ENCODE results near the gene EGFL8.

DNA sequence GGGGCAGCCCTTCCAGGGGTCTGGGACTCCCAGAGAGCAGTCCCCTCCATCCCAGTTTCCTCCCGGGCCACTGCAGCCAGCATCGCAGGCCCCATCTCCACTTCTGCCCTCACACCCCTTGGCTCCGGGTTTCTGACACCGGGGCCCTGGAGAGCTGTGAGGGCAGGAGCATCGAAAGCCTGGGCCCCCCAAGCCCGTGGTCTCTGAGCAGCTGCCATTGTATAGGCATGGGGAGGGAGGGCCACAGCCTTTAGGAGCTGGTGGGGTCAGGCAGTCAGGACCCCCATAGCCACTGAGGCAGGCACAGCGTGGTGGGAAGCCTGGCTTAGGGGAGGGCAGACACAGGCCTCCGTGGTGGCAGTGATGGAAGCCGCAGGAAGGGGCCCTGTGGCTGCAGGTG lies 37.8 kb downstream of the EGFL8 start:
- TF ChIP-seq, protein P1, sequence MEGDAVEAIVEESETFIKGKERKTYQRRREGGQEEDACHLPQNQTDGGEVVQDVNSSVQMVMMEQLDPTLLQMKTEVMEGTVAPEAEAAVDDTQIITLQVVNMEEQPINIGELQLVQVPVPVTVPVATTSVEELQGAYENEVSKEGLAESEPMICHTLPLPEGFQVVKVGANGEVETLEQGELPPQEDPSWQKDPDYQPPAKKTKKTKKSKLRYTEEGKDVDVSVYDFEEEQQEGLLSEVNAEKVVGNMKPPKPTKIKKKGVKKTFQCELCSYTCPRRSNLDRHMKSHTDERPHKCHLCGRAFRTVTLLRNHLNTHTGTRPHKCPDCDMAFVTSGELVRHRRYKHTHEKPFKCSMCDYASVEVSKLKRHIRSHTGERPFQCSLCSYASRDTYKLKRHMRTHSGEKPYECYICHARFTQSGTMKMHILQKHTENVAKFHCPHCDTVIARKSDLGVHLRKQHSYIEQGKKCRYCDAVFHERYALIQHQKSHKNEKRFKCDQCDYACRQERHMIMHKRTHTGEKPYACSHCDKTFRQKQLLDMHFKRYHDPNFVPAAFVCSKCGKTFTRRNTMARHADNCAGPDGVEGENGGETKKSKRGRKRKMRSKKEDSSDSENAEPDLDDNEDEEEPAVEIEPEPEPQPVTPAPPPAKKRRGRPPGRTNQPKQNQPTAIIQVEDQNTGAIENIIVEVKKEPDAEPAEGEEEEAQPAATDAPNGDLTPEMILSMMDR (IDR thresholded peaks at IDR 0.05), result no peak
- no peak for TF ChIP-seq EZH2 (IDR thresholded peaks at IDR 0.05)
- no peak for TF ChIP-seq EZH2phosphoT487 (IDR thresholded peaks at IDR 0.05)
